A375 (cell line): ENCODE measurements around the gene ANKRD55. TPM values are rescaled to one million over a fixed set of nuclear protein-coding genes. Genes with fewer than 3 reads are reported as not detected.
A peak's percentile ranks its signal among the peaks of the same experiment; 100 is the strongest.

Experiments used
- small RNA-seq: library from RNA; depleted of rRNA; stranded (forward); fragments of <200 nt; gene quantifications from one replicate; pipeline ENCODE3, GENCODE V24; 2014
- total RNA-seq: library from RNA; depleted of rRNA; stranded (reverse); fragments of >200 nt; shearing (Covaris generic); gene quantifications from 2 replicates; pipeline ENCODE4 v1.2.3, GENCODE V29; 2014; rRNA removed

The ANKRD55 gene
- 0.74 and 1.1 TPM in 2 replicates for total RNA-seq

DNA sequence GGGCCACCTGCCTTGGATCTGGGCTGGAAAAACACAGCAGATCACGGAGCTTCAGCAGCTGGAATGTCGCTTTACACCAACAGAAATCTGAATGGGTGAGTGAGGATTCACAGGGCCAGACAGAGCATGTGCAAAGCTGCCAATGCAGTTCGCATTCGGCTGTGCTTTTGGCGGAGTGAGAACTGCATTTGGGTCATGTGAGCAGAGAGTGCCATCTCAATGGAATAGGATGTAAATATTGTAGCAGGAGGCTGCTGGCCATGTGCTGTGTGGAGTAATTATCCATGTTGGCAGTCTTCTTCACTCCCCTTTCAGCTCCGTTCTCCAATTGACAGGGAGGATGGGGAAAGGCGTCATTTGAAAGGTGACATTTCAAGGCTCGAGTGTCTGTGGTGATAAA lies at the start of gene ANKRD55:
TSS of gene ANKRD55 (minus strand) at position 101 of the 400 bp plus-strand sequence. CDS start 417 bp downstream, outside the sequence.

Small RNA genes lying within 50 kb of the gene (small RNA-seq; reads per million reads assigned to genes)
- gene RNA5SP184 (2.4 reads per million, percentile 76 among the genes with 10 or more reads in this experiment), gene RNA5SP185 (1.9 reads per million, percentile 73 among the genes with 10 or more reads in this experiment), gene RNU6-299P (not detected)

Other genes with a start within 250 kb of the ANKRD55 start
- 52.6 and 60.1 TPM in 2 replicates for gene IL6ST, start 238.4 kb downstream of the ANKRD55 start, total RNA-seq